Esophagus muscularis mucosa (tissue), 4 donors: ENCODE data around the gene RNF20. TPM values are rescaled to one million over a fixed set of nuclear protein-coding genes. Genes with fewer than 3 reads are reported as not detected.

Source experiments
- DNase-seq: peaks from one replicate; pipeline ENCODE4 v3.0.0-alpha.2; 2017; ENCODE audit errors: extremely low spot score
- H3K27ac ChIP-seq, 4 donors: fragments of 200-600 bp; sonication (generic); replicated peaks in 1 of 4; 1 replicate in 3 of 4; 2 replicates in 1 of 4; pipeline ENCODE4 v1.5.1; 2016 to 2019; ENCODE audit warnings: mild to moderate bottlenecking in 1 of 4
- H3K27me3 ChIP-seq, 4 donors: fragments of 200-600 bp; sonication (generic); one replicate each; pipeline versions ENCODE4 v1.5.1 to v1.6.0; 2016 to 2019
- H3K36me3 ChIP-seq, 4 donors: fragments of 200-600 bp; sonication (generic); one replicate each; pipeline ENCODE4 v1.5.1; 2016 to 2019
- H3K4me1 ChIP-seq, 4 donors: fragments of 200-600 bp; sonication (generic); one replicate each; pipeline ENCODE4 v1.5.1; 2016 to 2019
- H3K4me3 ChIP-seq, 4 donors: fragments of 200-600 bp; sonication (generic); 1 replicate in 2 of 4; 2 replicates in 2 of 4; pipeline ENCODE4 v1.5.1; 2016 to 2019; ENCODE audit warnings: mild to moderate bottlenecking in 4 of 4, moderate library complexity in 1 of 4
- H3K9me3 ChIP-seq, 4 donors: fragments of 200-600 bp; sonication (generic); 1 replicate in 3 of 4; 2 replicates in 1 of 4; pipeline ENCODE4 v1.5.1; 2016 to 2019
- EP300 ChIP-seq: sonication (generic); formaldehyde crosslinking; IDR thresholded peaks from one replicate; pipeline ENCODE4 v1.6.1; 2017; ENCODE audit warnings: antibody characterized with exemption
- POLR2A ChIP-seq: fragments of 450-650 bp; IDR thresholded peaks from one replicate; pipeline ENCODE4 v1.6.1; 2017; ENCODE audit warnings: antibody characterized with exemption, moderate library complexity, mild to moderate bottlenecking, low read depth
- POLR2AphosphoS5 ChIP-seq, 2 donors: sonication (generic); formaldehyde crosslinking; IDR thresholded peaks; one replicate each; pipeline ENCODE4 v1.6.1; 2017; ENCODE audit warnings: antibody characterized with exemption in 2 of 2
- WGBS: methylation state at CpG from one replicate; pipeline ENCODE4 v1.1.5; 2018; 5-methylcytosine and 5-hydroxymethylcytosine counted together
- intact Hi-C: fragments of 100-400 bp; cut with DNase I; formaldehyde crosslinking; loops from one replicate; pipeline ENCODE4 v1.15.1; 2023
- small RNA-seq, 3 donors: library from RNA; depleted of rRNA; stranded (forward); fragments of <200 nt; gene quantifications; one replicate each; pipeline ENCODE3, GENCODE V24; 2016
- total RNA-seq, 4 donors: library from RNA; depleted of rRNA; stranded (reverse); fragments of >200 nt; gene quantifications; one replicate each; pipeline versions ENCODE4 v1.1.0 to v1.2.1, GENCODE V29; 2016
- TF ChIP-seq, protein P1 (sequence below), 3 experiments: fragments of 200-600 bp in 2 of 3; fragments of 450-650 bp in 1 of 3; sonication (generic) in 2 of 3; IDR thresholded peaks; one replicate each; pipeline ENCODE4 v1.5.1; 2017 to 2019; ENCODE audit warnings: antibody characterized with exemption in 3 of 3, mild to moderate bottlenecking in 2 of 3, moderate library complexity in 1 of 3

RNF20 gene
- total RNA-seq, 4 donors from 2014 or later = 23.0 to 32.1 (median 27.2) TPM

DNA sequence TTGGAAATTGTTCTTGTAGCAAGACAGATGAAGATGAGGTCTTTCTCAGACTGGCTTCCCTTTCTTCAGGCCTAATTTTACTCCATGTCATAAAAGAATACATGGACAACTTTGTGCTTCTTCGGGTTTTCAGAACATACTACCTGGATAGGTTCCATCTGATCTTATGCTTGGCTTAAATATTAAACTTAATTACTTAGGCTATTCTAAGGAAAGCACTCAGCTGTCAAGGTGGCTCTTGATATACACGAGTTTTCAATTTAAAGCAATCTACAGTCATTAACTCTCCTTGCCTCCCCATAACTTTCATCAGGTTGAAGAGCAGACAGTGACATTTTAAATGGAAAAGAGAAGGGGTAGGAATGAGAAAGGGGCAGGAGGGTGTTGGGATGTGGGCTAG is 70.6 kb downstream of the RNF20 start:
- Histone ChIP-seq H3K4me3 (no peak overlapping the region), H3K27ac (no peak overlapping the region), H3K36me3 (no peaks in the 10 kb centered on the region), H3K4me1 (peaks cover 0 to 5% (median 0%) of the 10 kb centered on the region in 4 donors), H3K9me3 (no peaks in the 10 kb centered on the region), H3K27me3 (peaks cover 0 to 15% (median 0%) of the 10 kb centered on the region in 4 donors)
- intact Hi-C loops = no loop called here
- no peak for DNase-seq
- TF ChIP-seq, protein P1, sequence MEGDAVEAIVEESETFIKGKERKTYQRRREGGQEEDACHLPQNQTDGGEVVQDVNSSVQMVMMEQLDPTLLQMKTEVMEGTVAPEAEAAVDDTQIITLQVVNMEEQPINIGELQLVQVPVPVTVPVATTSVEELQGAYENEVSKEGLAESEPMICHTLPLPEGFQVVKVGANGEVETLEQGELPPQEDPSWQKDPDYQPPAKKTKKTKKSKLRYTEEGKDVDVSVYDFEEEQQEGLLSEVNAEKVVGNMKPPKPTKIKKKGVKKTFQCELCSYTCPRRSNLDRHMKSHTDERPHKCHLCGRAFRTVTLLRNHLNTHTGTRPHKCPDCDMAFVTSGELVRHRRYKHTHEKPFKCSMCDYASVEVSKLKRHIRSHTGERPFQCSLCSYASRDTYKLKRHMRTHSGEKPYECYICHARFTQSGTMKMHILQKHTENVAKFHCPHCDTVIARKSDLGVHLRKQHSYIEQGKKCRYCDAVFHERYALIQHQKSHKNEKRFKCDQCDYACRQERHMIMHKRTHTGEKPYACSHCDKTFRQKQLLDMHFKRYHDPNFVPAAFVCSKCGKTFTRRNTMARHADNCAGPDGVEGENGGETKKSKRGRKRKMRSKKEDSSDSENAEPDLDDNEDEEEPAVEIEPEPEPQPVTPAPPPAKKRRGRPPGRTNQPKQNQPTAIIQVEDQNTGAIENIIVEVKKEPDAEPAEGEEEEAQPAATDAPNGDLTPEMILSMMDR (IDR thresholded peaks at IDR 0.05) = no peak
- WGBS = 80% methylated on average over 2 of the region's 2 CpGs

DNA sequence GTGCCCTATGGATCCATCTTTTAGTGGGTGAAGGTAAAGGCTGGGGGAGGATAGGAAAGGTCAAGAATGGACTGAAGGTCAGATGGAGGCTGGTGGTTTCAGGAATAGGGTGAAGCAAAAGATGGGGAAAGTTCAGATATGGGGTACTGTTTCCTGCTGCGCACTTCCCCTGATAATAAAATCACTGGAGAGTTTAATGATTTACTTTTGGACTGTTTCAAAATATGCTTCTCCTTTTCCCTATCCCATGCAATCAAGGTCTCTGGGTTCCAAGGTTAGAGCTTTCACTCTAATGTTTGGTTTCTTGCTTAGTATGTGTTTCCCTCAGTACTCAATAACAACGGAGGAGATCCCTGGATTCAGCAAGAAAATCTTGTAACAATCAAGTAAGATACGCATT is 71.9 kb downstream of the RNF20 start:
- no peaks in the 10 kb centered on the region for H3K36me3 ChIP-seq
- DNase-seq = no peak
- 92% methylated on average over 3 of the region's 3 CpGs for WGBS
- H3K4me3 ChIP-seq = no peak overlapping the region
- H3K9me3 ChIP-seq = no peaks in the 10 kb centered on the region
- peaks cover 0 to 15% (median 0%) of the 10 kb centered on the region in 4 donors for H3K27me3 ChIP-seq
- peaks cover 0 to 5% (median 0%) of the 10 kb centered on the region in 4 donors for H3K4me1 ChIP-seq
- H3K27ac ChIP-seq = no peak overlapping the region
- TF ChIP-seq, protein P1 (IDR thresholded peaks at IDR 0.05) = no peak
- TF ChIP-seq EP300 = no peak
- TF ChIP-seq POLR2AphosphoS5 (IDR thresholded peaks at IDR 0.05) = no peak
- no peak for TF ChIP-seq POLR2A
- intact Hi-C loops = no loop called here

Small RNA genes within 50 kb of the gene (small RNA-seq; reads per million reads assigned to genes)
- gene AL353621.1 = 0 reads per million in 3 donors

Other genes with a start within 250 kb of the RNF20 start
- not detected for gene BAAT, start 148.8 kb upstream of the RNF20 start, total RNA-seq
- gene MRPL50, start 135.2 kb upstream of the RNF20 start, total RNA-seq = 10 to 100 TPM in 2 of 4 donors, 1 to 10 TPM in 2; 8.3 to 12.9 (median 10.4) TPM
- 10 to 100 TPM; 16.7 to 19.6 (median 18.6) TPM for gene ZNF189, start 135.0 kb upstream of the RNF20 start, total RNA-seq
- gene ALDOB, start 98.1 kb upstream of the RNF20 start, total RNA-seq = under 1 TPM in 2 of 4 donors, not detected in 2; 0.23 to 0.33 TPM
- under 1 TPM in 1 of 4 donors, not detected in 3; 0.06 TPM for gene PPP3R2, start 61.1 kb downstream of the RNF20 start, total RNA-seq
- under 1 TPM; under 0.01 to 0.58 (median 0.37) TPM for gene GRIN3A, start 204.8 kb downstream of the RNF20 start, total RNA-seq